Measurements from ENCODE around the gene CDV3.

CDV3 gene

DNA sequence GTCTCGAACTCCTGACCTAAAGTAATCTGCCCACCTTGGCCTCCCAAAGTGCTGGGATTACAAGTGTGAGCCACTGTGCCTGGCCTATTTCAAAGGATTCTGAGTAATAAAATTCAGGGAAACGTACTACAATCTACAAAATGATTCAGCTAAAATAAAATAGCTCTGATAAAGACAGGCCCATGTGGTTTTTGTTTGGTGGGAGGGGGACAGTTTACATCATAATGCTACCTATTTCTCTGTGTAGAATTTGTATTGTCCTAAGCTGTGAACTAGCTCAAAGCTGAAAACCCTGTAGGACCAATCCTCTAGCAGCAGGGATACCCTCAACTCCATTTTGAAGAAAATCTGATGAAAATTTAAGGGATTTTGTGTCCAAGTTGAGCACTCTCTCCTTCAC, 25.8 kb downstream of the CDV3 start:
- DNase-seq (ENCODE audit: insufficient read length, low spot score) (no peak), FAIRE-seq (no peak)

DNA sequence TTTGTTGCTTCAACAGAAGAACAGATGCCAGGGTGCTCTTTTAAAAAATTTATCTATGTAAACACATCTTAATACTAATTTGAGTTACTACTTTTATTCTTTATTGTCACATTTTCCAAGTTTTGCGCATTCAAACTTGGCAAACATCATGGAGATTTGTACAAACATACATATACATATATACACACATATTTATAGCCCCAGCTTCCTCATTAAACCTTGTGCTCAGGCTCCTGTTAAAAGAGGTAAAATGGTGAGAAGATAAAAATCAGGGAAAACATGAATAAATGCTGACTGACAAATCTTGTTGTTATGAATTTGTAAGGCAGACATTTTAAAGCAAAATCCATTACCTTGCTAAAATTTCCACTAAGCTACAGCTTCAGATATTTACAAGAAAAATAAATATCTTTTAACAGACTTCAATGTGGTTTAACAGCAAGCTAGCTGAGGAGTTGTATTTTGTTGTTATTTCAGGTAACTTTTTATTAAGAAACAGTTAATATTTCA, 27.1 kb downstream of the CDV3 start:
- FAIRE-seq (no peak), DNase-seq (ENCODE audit: insufficient read length, low spot score) (no peak)

DNA sequence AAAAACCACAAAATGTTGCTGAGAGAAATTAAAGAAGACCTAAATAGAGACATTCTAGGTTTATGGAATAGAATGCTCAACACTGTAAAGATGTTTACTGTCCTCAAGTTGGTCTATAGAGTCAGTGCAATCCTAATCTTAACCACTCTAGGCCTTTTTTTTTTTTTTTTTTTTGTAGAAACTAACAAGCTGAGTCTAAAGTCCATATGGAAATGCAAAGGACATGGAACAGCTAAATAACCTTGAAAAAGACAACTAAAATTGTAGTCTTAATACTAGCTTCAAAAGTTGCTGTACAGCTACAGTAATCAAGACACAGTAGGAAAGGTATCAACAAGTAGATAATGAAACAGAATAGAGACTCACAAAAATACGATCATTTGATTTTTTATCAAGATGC, 32.9 kb downstream of the CDV3 start:
- FAIRE-seq: no peak
- DNase-seq (ENCODE audit: insufficient read length, low spot score): no peak

DNA sequence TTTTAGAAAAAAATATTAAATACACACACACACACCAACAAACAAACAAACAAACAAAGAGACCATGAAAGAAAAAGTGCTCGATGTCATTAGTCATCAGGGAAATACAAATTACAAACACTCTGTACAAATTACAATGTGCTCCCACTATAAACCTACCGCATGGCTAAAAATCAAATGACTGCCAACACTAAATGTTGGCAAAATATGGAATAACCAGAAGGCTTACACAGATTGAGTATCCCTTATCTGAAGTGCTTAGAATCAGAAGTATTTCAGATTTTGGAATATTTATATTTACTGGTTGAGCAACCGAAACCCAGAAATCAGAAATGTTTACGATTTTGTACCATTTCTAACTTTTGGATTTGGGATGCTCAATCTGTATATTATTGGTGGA, 33.4 kb downstream of the CDV3 start:
- no peak for FAIRE-seq
- no peak for DNase-seq (ENCODE audit: insufficient read length, low spot score)

DNA sequence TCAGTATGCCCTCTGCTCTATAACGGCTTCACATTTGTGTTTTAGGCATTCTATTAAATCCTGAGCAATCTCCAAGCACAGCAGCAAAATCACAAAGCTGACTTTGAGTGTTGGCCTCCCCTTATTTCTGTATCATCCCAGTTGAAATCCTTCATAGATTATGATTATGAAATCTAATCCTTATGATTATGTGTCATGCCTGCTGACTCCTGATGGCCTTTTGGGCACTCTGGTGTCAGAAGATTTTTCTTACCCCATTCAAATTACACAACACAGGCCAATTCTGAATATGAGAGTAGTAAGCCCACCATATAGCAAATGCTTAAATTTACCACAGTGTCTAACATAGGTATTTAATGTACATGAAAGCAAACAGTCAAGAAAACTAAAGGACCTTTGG, 34.3 kb downstream of the CDV3 start:
- DNase-seq (ENCODE audit: insufficient read length, low spot score) (no peak), FAIRE-seq (no peak)

DNA sequence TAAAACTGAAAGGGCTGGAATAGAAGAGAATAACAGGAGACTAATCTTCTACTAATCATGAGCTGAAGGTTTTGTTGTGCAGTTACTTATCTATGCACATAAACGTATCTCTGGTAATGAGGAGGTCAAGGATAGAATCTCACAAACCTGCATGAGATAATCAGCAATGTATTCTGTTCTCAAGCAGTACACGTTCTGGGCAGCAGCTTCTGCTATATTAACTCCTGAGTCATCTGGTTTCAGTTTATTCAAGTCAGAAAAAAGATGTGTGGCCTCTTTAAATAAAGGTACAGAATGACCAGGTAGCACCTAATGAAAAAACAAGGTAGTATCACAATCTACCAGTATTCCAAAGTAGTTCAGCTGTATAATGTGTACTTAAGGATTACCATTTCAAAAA, 34.9 kb downstream of the CDV3 start:
- DNase-seq (ENCODE audit: insufficient read length, low spot score) (no peak), FAIRE-seq (no peak)

DNA sequence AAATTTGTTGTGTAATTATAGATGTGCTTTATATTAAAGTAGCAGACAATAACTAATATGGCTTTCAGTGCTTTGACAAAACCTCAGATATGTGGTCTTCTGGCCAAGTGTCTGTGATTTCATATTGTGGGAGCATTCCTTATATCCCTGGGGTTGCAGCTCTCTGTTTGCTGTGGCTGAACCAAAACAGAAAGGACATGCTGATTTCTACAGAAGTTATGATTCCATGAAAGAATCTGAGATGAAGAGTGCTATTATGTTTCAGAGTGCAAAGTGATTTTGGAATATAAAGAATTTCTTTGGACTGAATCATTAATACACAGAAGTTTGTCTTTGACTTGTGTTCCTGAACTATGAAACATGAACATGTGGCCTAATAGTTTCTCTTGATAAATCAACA, 36.5 kb downstream of the CDV3 start:
- no peak for FAIRE-seq
- DNase-seq (ENCODE audit: insufficient read length, low spot score): no peak

DNA sequence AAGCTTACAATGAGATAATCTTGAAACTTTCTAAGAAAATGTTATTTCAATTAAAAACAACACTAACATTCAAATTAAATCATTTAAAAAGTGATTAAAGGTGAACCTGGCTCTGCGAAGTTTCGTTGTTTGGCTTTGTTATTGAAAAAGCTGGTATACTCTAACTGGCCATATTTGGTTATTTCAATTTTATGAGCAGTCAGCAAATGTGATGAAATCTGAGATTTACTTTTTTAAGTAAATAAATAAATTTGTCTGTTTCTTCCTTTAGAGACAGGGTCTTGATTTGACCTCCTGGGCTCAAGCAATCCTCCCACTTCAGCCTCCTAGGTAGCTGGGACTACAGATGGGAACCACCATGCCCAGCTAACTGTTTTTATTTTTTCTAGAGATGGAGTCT, 38.0 kb downstream of the CDV3 start:
- no peak for DNase-seq (ENCODE audit: insufficient read length, low spot score)
- no peak for FAIRE-seq

DNA sequence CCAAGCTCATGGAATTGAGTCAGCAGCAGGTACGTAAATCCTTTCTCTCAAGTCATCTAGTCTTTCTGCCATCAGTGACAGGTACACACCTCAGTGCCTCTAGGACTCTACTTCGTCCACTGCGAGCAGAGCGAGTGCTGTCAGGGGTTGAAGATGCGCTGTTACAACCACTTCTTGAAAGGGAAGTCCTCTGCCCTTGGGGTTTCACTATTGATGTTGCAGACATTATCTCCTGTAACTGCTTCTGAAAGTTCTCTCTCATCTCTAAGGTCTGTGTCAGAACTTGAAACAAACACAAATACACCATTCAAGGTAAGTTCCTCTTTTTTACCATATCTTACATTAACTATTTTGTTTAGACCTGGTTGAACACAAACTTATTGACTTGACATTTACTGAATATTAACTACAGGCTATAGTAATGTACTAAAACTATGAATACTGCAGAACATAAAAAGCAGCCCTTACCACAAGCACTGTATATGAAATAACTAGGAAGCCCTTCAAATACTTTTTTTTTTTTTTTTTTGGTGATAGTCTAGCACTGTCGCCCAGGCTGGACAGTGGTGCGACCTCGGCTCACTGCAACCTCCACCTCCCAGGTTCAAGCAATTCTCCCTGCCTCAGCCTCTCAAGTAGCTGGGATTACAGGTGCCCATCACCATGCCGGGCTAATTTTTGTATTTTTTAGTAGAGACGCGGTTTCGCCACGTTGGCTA, 46.7 kb downstream of the CDV3 start:
- DNase-seq (ENCODE audit: insufficient read length, low spot score) (no peak), FAIRE-seq (no peak)

DNA sequence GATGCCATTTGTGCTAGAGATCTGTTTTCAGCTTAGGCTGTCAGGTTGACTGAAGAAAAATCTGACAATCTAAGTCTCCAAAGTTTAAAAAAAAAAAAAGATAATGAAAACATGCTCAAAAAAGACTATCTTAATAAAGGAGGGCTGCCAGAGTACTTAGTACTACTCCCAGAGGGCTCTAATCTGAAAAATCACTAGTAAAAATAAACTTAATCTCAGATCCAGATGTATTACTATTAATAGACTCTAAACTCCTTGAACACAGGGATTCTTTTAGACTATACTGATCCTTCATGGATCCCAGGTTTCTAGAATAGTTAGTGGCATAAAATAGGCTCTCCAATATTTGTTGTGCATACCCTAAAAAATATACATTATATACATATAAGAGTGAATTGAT, 54.3 kb downstream of the CDV3 start:
- FAIRE-seq (no peak), DNase-seq (ENCODE audit: insufficient read length, low spot score) (no peak)

DNA sequence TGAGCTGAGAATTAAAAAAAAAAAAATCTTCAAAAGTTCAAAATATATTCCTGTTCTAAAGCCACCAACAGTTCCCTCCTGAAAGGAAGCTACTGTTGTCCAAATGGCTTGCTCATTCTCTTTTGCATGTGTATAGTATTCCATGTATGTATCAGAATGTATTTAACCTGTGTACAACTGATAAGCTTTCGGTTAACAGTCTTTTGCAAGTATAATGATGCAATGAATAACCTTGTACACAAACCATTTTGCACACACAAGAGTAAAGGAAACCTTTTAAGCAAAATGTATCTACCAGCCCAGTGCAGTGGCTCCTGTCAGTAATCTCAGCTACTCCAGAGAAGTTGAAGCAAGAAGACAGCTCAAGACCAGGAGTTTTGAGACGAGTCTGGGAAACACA, 55.7 kb downstream of the CDV3 start:
- DNase-seq (ENCODE audit: insufficient read length, low spot score): no peak
- FAIRE-seq: no peak

DNA sequence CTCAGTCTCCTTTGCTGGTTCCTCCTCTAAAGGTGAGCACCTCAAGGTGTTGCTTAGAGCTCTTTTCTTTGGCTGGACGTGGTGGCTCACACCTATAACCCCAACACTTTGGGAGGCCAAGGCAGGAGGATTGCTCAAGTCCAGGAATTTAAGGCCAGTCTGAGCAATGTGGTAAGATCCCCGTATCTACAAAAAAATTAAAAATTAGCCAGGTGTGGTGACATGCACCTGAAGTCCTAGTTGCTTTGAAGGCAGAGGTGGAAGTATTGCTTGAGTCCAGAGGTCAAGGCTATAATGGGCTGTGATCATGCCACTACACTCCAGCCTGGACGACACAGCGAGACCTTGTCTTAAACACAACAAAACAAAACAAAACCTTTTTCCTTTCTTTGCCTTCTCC, 60.0 kb downstream of the CDV3 start:
- FAIRE-seq: no peak
- no peak for DNase-seq (ENCODE audit: insufficient read length, low spot score)

All from HTR-8/SVneo (cell line).